ENCODE measurements around the gene VPREB1.

DNA sequence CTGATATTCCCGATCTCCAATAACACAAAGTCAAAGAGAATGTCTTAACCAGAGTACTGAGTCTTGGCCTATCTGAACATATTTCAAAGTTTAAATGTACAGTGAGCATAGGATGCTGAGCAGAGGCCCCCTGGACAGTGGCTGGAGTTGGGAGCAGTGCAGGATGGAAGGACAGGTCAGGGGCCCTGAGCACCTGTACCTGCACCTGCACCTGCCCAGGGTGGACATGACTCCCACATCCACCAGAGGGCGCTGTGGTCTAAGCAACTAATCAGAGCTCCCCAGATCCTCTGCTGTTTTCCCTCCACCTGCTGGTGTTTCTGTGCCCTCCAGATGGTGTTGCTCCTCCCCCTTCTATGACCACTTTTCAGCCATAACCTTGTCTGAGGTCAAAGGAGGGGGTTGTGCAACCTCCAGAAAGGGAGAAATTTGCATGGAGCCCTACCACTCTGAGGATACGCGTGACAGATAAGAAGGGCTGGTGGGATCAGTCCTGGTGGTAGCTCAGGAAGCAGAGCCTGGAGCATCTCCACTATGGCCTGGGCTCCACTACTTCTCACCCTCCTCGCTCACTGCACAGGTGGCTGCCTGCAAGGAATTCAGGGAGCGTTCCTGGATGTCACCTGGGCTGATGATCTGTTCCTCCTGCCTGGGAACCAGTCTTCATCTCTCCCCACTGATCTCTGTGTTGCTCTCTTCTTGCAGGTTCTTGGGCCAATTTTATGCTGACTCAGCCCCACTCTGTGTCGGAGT lies 49.1 kb upstream of the VPREB1 start:
- no peak for TF ChIP-seq POLR2A (IDR thresholded peaks at IDR 0.05)
- TF ChIP-seq, protein P1, sequence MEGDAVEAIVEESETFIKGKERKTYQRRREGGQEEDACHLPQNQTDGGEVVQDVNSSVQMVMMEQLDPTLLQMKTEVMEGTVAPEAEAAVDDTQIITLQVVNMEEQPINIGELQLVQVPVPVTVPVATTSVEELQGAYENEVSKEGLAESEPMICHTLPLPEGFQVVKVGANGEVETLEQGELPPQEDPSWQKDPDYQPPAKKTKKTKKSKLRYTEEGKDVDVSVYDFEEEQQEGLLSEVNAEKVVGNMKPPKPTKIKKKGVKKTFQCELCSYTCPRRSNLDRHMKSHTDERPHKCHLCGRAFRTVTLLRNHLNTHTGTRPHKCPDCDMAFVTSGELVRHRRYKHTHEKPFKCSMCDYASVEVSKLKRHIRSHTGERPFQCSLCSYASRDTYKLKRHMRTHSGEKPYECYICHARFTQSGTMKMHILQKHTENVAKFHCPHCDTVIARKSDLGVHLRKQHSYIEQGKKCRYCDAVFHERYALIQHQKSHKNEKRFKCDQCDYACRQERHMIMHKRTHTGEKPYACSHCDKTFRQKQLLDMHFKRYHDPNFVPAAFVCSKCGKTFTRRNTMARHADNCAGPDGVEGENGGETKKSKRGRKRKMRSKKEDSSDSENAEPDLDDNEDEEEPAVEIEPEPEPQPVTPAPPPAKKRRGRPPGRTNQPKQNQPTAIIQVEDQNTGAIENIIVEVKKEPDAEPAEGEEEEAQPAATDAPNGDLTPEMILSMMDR (IDR thresholded peaks at IDR 0.05), result peak; percentile 29 to 41 (median 36)
